ENCODE data around the gene WNT7A.

DNA sequence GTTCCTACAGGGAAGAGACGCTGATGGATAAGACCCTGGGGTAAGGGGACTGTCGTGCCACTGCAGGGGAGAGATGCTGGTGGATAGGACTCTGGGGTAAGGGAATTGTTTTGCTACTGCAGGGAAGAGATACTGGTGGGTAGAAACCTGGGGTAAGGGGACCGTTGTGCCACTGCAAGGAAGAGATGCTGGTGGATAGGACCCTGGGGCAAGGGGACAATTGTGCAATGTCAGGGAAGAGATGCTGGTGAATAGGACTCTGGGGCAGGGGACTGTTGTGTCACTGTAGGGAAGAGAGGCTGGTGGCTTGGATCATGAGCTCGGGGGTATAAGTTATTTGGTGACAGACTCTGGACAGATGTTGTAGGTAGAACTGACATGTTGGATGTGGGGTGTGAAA lies 37.6 kb downstream of the WNT7A start:
- TF ChIP-seq, protein P1, sequence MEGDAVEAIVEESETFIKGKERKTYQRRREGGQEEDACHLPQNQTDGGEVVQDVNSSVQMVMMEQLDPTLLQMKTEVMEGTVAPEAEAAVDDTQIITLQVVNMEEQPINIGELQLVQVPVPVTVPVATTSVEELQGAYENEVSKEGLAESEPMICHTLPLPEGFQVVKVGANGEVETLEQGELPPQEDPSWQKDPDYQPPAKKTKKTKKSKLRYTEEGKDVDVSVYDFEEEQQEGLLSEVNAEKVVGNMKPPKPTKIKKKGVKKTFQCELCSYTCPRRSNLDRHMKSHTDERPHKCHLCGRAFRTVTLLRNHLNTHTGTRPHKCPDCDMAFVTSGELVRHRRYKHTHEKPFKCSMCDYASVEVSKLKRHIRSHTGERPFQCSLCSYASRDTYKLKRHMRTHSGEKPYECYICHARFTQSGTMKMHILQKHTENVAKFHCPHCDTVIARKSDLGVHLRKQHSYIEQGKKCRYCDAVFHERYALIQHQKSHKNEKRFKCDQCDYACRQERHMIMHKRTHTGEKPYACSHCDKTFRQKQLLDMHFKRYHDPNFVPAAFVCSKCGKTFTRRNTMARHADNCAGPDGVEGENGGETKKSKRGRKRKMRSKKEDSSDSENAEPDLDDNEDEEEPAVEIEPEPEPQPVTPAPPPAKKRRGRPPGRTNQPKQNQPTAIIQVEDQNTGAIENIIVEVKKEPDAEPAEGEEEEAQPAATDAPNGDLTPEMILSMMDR (IDR thresholded peaks at IDR 0.05) = no peak
- no peak for TF ChIP-seq POLR2AphosphoS5 (IDR thresholded peaks at IDR 0.05)

All from upper lobe of left lung (tissue), 4 donors.